ENCODE results near the gene TRAT1.

The TRAT1 gene

DNA sequence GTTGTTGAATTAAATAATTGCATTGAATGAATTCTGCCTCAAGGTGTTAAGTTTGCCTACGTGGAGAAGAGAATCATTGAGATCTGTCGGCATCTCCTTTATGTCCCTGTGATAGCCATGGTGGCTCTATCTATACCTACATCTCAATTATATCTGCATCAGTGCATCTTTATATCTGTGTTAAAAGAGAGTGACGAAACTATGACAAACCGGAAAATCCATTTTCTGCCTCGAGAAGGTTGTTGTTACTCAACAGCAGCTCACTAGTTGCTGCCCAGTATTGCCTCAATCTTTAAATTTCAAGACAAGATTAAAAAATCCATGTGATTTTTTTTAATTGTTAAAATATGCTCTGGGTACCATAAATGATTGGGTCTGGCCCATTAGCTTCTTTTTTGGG is 72.4 kb downstream of the TRAT1 start:
- no peak overlapping the region for H4K91ac ChIP-seq (ENCODE audit: low read length)
- no peaks in the 10 kb centered on the region for H3K36me3 ChIP-seq (ENCODE audit: control insufficient read depth in 1 of 2, insufficient read depth in 2 of 2, low read depth in 1 of 2, low read length in 2 of 2)
- no peak overlapping the region for H2BK12ac ChIP-seq (ENCODE audit: low read length in 2 of 2)
- 85% methylated on average over 3 of the region's 5 CpGs for WGBS
- no peak overlapping the region for H2BK5ac ChIP-seq (ENCODE audit: low read depth, low read length, poor library complexity, severe bottlenecking)
- no peak overlapping the region for H2BK15ac ChIP-seq (ENCODE audit: low read depth, poor library complexity, severe bottlenecking)
- H3K4me2 ChIP-seq (ENCODE audit: low read length, poor library complexity, severe bottlenecking) = no peak overlapping the region
- H2BK120ac ChIP-seq (ENCODE audit: low read depth, low read length) = no peak overlapping the region
- H4K8ac ChIP-seq (ENCODE audit: low read length) = no peak overlapping the region
- H3K27me3 ChIP-seq (ENCODE audit: control insufficient read depth in 1 of 2, insufficient read depth in 1 of 2, low read length in 2 of 2) = peaks cover 0 to 8% of the 10 kb centered on the region in 2 experiments
- H3K18ac ChIP-seq (ENCODE audit: low read depth in 1 of 2, low read length in 2 of 2) = no peak overlapping the region
- no peak overlapping the region for H3K23ac ChIP-seq (ENCODE audit: low read length in 2 of 2)
- no peak overlapping the region for H3K14ac ChIP-seq (ENCODE audit: low read length in 2 of 2)
- no peak overlapping the region for H2AK5ac ChIP-seq (ENCODE audit: low read length, severe bottlenecking)
- H3K4me3 ChIP-seq (ENCODE audit: insufficient read depth in 1 of 2, low read depth in 1 of 2, low read length in 2 of 2) = no peak overlapping the region
- H3K27ac ChIP-seq (ENCODE audit: low read length, poor library complexity, severe bottlenecking) = no peak overlapping the region
- no peaks in the 10 kb centered on the region for H3K9me3 ChIP-seq (ENCODE audit: control insufficient read depth, low read length)
- H3K4me1 ChIP-seq (ENCODE audit: control insufficient read depth, insufficient read depth, low read depth, low read length) = no peaks in the 10 kb centered on the region
- H3K4ac ChIP-seq (ENCODE audit: low read depth in 1 of 2, low read length in 2 of 2) = no peak overlapping the region
- no peak for DNase-seq
- H2AFZ ChIP-seq (ENCODE audit: low read depth, low read length) = no peak overlapping the region
- H3K9ac ChIP-seq (ENCODE audit: low read length) = no peak overlapping the region
- no peaks in the 10 kb centered on the region for H3K79me1 ChIP-seq (replicated peaks; ENCODE audit: low read length, poor library complexity, severe bottlenecking)

- Histone ChIP-seq H3K4me1 (ENCODE audit: control insufficient read depth, insufficient read depth, low read depth, low read length) (no peaks in the 10 kb centered on the region), H3K9ac (ENCODE audit: low read length) (no peak overlapping the region), H2BK12ac (ENCODE audit: low read length in 2 of 2) (no peak overlapping the region), H3K14ac (ENCODE audit: low read length in 2 of 2) (no peak overlapping the region), H2AK5ac (ENCODE audit: low read length, severe bottlenecking) (no peak overlapping the region), H3K4me3 (ENCODE audit: insufficient read depth in 1 of 2, low read depth in 1 of 2, low read length in 2 of 2) (no peak overlapping the region), H3K18ac (ENCODE audit: low read depth in 1 of 2, low read length in 2 of 2) (no peak overlapping the region), H3K79me1 (replicated peaks; ENCODE audit: low read length, poor library complexity, severe bottlenecking) (no peaks in the 10 kb centered on the region), H2BK15ac (ENCODE audit: low read depth, poor library complexity, severe bottlenecking) (no peak overlapping the region), H3K27ac (ENCODE audit: low read length, poor library complexity, severe bottlenecking) (no peak overlapping the region), H2BK5ac (ENCODE audit: low read depth, low read length, poor library complexity, severe bottlenecking) (no peak overlapping the region), H2BK120ac (ENCODE audit: low read depth, low read length) (no peak overlapping the region), H3K4ac (ENCODE audit: low read depth in 1 of 2, low read length in 2 of 2) (no peak overlapping the region), H4K91ac (ENCODE audit: low read length) (no peak overlapping the region), H3K27me3 (ENCODE audit: control insufficient read depth in 1 of 2, insufficient read depth in 1 of 2, low read length in 2 of 2) (no peaks in the 10 kb centered on the region), H4K8ac (ENCODE audit: low read length) (no peak overlapping the region), H2AFZ (ENCODE audit: low read depth, low read length) (no peak overlapping the region), H3K36me3 (ENCODE audit: control insufficient read depth in 1 of 2, insufficient read depth in 2 of 2, low read depth in 1 of 2, low read length in 2 of 2) (no peaks in the 10 kb centered on the region), H3K23ac (ENCODE audit: low read length in 2 of 2) (no peak overlapping the region), H3K9me3 (ENCODE audit: control insufficient read depth, low read length) (no peaks in the 10 kb centered on the region), H3K4me2 (ENCODE audit: low read length, poor library complexity, severe bottlenecking) (no peak overlapping the region)
- no peak for DNase-seq
- WGBS = 95% methylated on average over 3 of the region's 3 CpGs
Measured at GRCh38 chr3:108897883-108898282, 75.3 kb downstream of the TRAT1 start.

DNA sequence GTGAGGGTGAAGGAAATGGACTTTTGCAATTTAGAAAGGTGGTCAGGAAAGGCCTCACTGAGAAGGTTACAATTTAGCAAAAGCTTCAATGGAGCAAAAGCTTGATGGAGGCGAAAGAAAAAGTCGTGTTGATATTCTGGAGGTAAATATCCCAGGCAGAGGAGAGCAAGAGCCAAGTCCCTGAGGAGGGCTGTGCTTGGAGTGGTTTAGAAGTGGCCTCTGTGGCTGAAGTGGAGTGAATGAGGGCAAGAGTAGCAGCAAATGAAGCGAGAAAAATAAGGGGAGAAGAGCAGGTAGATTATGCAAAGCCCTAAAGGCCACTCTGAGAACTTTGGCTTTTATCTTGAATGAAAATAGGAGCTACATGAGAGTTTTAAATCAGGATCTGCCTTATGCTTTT is 76.9 kb downstream of the TRAT1 start:
- Histone ChIP-seq H3K9me3 (ENCODE audit: control insufficient read depth, low read length) (no peaks in the 10 kb centered on the region), H4K8ac (ENCODE audit: low read length) (no peak overlapping the region), H3K9ac (ENCODE audit: low read length) (no peak overlapping the region), H2BK120ac (ENCODE audit: low read depth, low read length) (no peak overlapping the region), H3K4me1 (ENCODE audit: control insufficient read depth, insufficient read depth, low read depth, low read length) (no peaks in the 10 kb centered on the region), H2AFZ (ENCODE audit: low read depth, low read length) (no peak overlapping the region), H3K36me3 (ENCODE audit: control insufficient read depth in 1 of 2, insufficient read depth in 2 of 2, low read depth in 1 of 2, low read length in 2 of 2) (no peaks in the 10 kb centered on the region), H3K23ac (ENCODE audit: low read length in 2 of 2) (no peak overlapping the region), H3K27ac (ENCODE audit: low read length, poor library complexity, severe bottlenecking) (no peak overlapping the region), H2BK12ac (ENCODE audit: low read length in 2 of 2) (no peak overlapping the region), H3K4me3 (ENCODE audit: insufficient read depth in 1 of 2, low read depth in 1 of 2, low read length in 2 of 2) (no peak overlapping the region), H3K27me3 (ENCODE audit: control insufficient read depth in 1 of 2, insufficient read depth in 1 of 2, low read length in 2 of 2) (no peaks in the 10 kb centered on the region), H4K91ac (ENCODE audit: low read length) (no peak overlapping the region), H3K4me2 (ENCODE audit: low read length, poor library complexity, severe bottlenecking) (no peak overlapping the region), H3K14ac (ENCODE audit: low read length in 2 of 2) (no peak overlapping the region), H2BK15ac (ENCODE audit: low read depth, poor library complexity, severe bottlenecking) (no peak overlapping the region), H2AK5ac (ENCODE audit: low read length, severe bottlenecking) (no peak overlapping the region), H3K18ac (ENCODE audit: low read depth in 1 of 2, low read length in 2 of 2) (no peak overlapping the region), H3K4ac (ENCODE audit: low read depth in 1 of 2, low read length in 2 of 2) (no peak overlapping the region), H3K79me1 (replicated peaks; ENCODE audit: low read length, poor library complexity, severe bottlenecking) (no peaks in the 10 kb centered on the region), H2BK5ac (ENCODE audit: low read depth, low read length, poor library complexity, severe bottlenecking) (no peak overlapping the region)
- no peak for DNase-seq
- 75% methylated on average over 3 of the region's 3 CpGs for WGBS
